ENCODE data around the gene MCM8. TPM values are rescaled to one million over a fixed set of nuclear protein-coding genes. Genes with fewer than 3 reads are reported as not detected.

The MCM8 gene
- total and polyA plus RNA-seq, 2 donors (not counting 1 experiment from before 2014, with no cell fraction given), result 4.4 to 13.8 TPM

- H3K27ac Mint-ChIP-seq, result no peak overlapping the region
- Histone ChIP-seq H3K36me3 (replicated peaks in 1 of 2; ENCODE audit: control extremely low read depth in 1 of 2, control insufficient read depth in 1 of 2, extremely low read depth in 1 of 2, insufficient read depth in 2 of 2, low read length in 1 of 2) (no peaks in the 10 kb centered on the region), H3K27me3 (replicated peaks in 1 of 4; ENCODE audit: control extremely low read depth in 1 of 4, control insufficient read depth in 3 of 4, insufficient read depth in 4 of 4, low read length in 3 of 4) (no peaks in the 10 kb centered on the region), H4K20me1 (ENCODE audit: control insufficient read depth, insufficient read depth, low read length, poor library complexity, severe bottlenecking) (no peaks in the 10 kb centered on the region), H3K4me1 (ENCODE audit: control insufficient read depth in 2 of 2, insufficient read depth in 2 of 2, low read length in 2 of 2) (peaks cover 4 to 10% of the 10 kb centered on the region in 2 donors), H3K4me3 (ENCODE audit: control extremely low read depth in 1 of 5, extremely low read depth in 1 of 5, insufficient read depth in 1 of 5, low read depth in 2 of 5, low read length in 4 of 5) (no peak overlapping the region), H3K9ac (ENCODE audit: low read length) (no peak overlapping the region), H3K9me3 (ENCODE audit: control extremely low read depth in 1 of 3, control insufficient read depth in 2 of 3, insufficient read depth in 1 of 3, low read length in 2 of 3) (no peaks in the 10 kb centered on the region), H3K79me2 (ENCODE audit: control insufficient read depth, insufficient read depth, low read length) (no peaks in the 10 kb centered on the region), H3K27ac (ENCODE audit: low read length in 2 of 2) (no peak overlapping the region), H3K4me2 (replicated peaks; ENCODE audit: low read depth, low read length, poor library complexity, severe bottlenecking) (no peak overlapping the region), H2AFZ (ENCODE audit: insufficient read depth, low read depth, low read length, poor library complexity, severe bottlenecking) (no peak overlapping the region)
- ATAC-seq (ENCODE audit: low read depth) (no peak), DNase-seq (no peak)
- 92% methylated on average over 8 of the region's 9 CpGs for WGBS (ENCODE audit: insufficient coverage)
- H3K4me3 Mint-ChIP-seq, result no peak overlapping the region
- peaks cover 14% of the 10 kb centered on the region for H3K4me1 Mint-ChIP-seq
- POLR2A ChIA-PET, result no interaction called here
- H3K27me3 Mint-ChIP-seq, result no peaks in the 10 kb centered on the region
- CTCF ChIA-PET, result no interaction called here
- TF ChIP-seq CTCF (IDR thresholded peaks at IDR 0.05) (no peak), EZH2 (IDR thresholded peaks at IDR 0.05; ENCODE audit: borderline replicate concordance, insufficient read depth, low read depth, low read length, poor library complexity, severe bottlenecking) (no peak)
- intact Hi-C loops (cut with micrococcal nuclease), result loop anchor here (5.0 kb wide), 1 partner anchor 212 kb away; no protein-coding TSS in a partner anchor
- H3K9me3 Mint-ChIP-seq (ENCODE audit: insufficient read depth), result no peaks in the 10 kb centered on the region
These were observed 49.3 kb downstream of the MCM8 start for GRCh38 chr20:5999783-6000182.

GRCh38 chr20:6000871-6001270 lies 50.4 kb downstream of the MCM8 start:
- WGBS (ENCODE audit: insufficient coverage), result 38% methylated on average over 6 of the region's 8 CpGs
- no peaks in the 10 kb centered on the region for H3K27me3 Mint-ChIP-seq
- no peak overlapping the region for H3K27ac Mint-ChIP-seq

More at GRCh38 chr20:6000871-6001270, 50.4 kb downstream of the MCM8 start:
- ChIA-PET POLR2A (no interaction called here), CTCF (interaction anchor here (0.6 to 3.3 kb wide), 4 partner anchors 20 to 472 kb away, joined by 3 to 21 read pairs (median 4); no protein-coding TSS in a partner anchor)
- Histone ChIP-seq H3K27ac (ENCODE audit: low read length in 2 of 2) (no peak overlapping the region), H3K36me3 (replicated peaks in 1 of 2; ENCODE audit: control extremely low read depth in 1 of 2, control insufficient read depth in 1 of 2, extremely low read depth in 1 of 2, insufficient read depth in 2 of 2, low read length in 1 of 2) (no peaks in the 10 kb centered on the region), H4K20me1 (ENCODE audit: control insufficient read depth, insufficient read depth, low read length, poor library complexity, severe bottlenecking) (no peaks in the 10 kb centered on the region), H3K79me2 (ENCODE audit: control insufficient read depth, insufficient read depth, low read length) (no peaks in the 10 kb centered on the region), H3K4me1 (ENCODE audit: control insufficient read depth in 2 of 2, insufficient read depth in 2 of 2, low read length in 2 of 2) (peaks cover 8 to 14% of the 10 kb centered on the region in 2 donors), H3K9me3 (ENCODE audit: control extremely low read depth in 1 of 3, control insufficient read depth in 2 of 3, insufficient read depth in 1 of 3, low read length in 2 of 3) (no peaks in the 10 kb centered on the region), H2AFZ (ENCODE audit: insufficient read depth, low read depth, low read length, poor library complexity, severe bottlenecking) (peak overlapping the region; percentile 19), H3K4me3 (ENCODE audit: control extremely low read depth in 1 of 5, extremely low read depth in 1 of 5, insufficient read depth in 1 of 5, low read depth in 2 of 5, low read length in 4 of 5) (no peak overlapping the region), H3K9ac (ENCODE audit: low read length) (no peak overlapping the region), H3K27me3 (replicated peaks in 1 of 4; ENCODE audit: control extremely low read depth in 1 of 4, control insufficient read depth in 3 of 4, insufficient read depth in 4 of 4, low read length in 3 of 4) (no peaks in the 10 kb centered on the region), H3K4me2 (replicated peaks; ENCODE audit: low read depth, low read length, poor library complexity, severe bottlenecking) (no peak overlapping the region)
- intact Hi-C loops (cut with micrococcal nuclease), result loop anchor here (5.0 kb wide), 1 partner anchor 214 kb away; no protein-coding TSS in a partner anchor
- TF ChIP-seq EZH2 (IDR thresholded peaks at IDR 0.05; ENCODE audit: borderline replicate concordance, insufficient read depth, low read depth, low read length, poor library complexity, severe bottlenecking), result no peak
- no peak for TF ChIP-seq CTCF (IDR thresholded peaks at IDR 0.05)
- ATAC-seq (ENCODE audit: low read depth) (no peak), DNase-seq (no peak)
- no peak overlapping the region for H3K4me3 Mint-ChIP-seq
- peaks cover 16% of the 10 kb centered on the region for H3K4me1 Mint-ChIP-seq
- H3K9me3 Mint-ChIP-seq (ENCODE audit: insufficient read depth), result no peaks in the 10 kb centered on the region
